ENCODE measurements around the gene OSBPL7. TPM values are rescaled to one million over a fixed set of nuclear protein-coding genes. Genes with fewer than 3 reads are reported as not detected.

OSBPL7 gene
- total RNA-seq, 1 donor from 2014 or later: 4.4 TPM

GRCh38 chr17:47810200-47810821, 11.3 kb downstream of the OSBPL7 start:
- no peaks in the 10 kb centered on the region for H3K9me3 ChIP-seq (replicated peaks)
- H3K27me3 ChIP-seq (ENCODE audit: low read depth): no peaks in the 10 kb centered on the region
- intact Hi-C loops (cut with micrococcal nuclease): no loop called here
- peaks cover 62% of the 10 kb centered on the region for H3K36me3 ChIP-seq
- no peak overlapping the region for H3K27ac ChIP-seq (replicated peaks)
- peaks cover 10% of the 10 kb centered on the region for H3K4me1 ChIP-seq
- no peak for TF ChIP-seq CTCF (IDR thresholded peaks at IDR 0.05; ENCODE audit: borderline replicate concordance)
- no peak for DNase-seq
- H3K4me3 ChIP-seq: no peak overlapping the region

GRCh38 chr17:47808830-47809480, 12.6 kb downstream of the OSBPL7 start:
- Histone ChIP-seq H3K36me3 (peaks cover 49% of the 10 kb centered on the region), H3K9me3 (replicated peaks) (no peaks in the 10 kb centered on the region), H3K27me3 (ENCODE audit: low read depth) (no peaks in the 10 kb centered on the region), H3K27ac (replicated peaks) (no peak overlapping the region), H3K4me3 (no peak overlapping the region), H3K4me1 (peaks cover 10% of the 10 kb centered on the region)
- no peak for TF ChIP-seq CTCF (IDR thresholded peaks at IDR 0.05; ENCODE audit: borderline replicate concordance)
- no peak for DNase-seq
- intact Hi-C loops (cut with micrococcal nuclease): no loop called here

GRCh38 chr17:47808036-47808829, 13.4 kb downstream of the OSBPL7 start:
- Histone ChIP-seq H3K27me3 (ENCODE audit: low read depth) (no peaks in the 10 kb centered on the region), H3K9me3 (replicated peaks) (no peaks in the 10 kb centered on the region), H3K27ac (replicated peaks) (no peak overlapping the region), H3K4me3 (no peak overlapping the region), H3K4me1 (peaks cover 10% of the 10 kb centered on the region), H3K36me3 (peaks cover 42% of the 10 kb centered on the region)
- TF ChIP-seq CTCF (IDR thresholded peaks at IDR 0.05; ENCODE audit: borderline replicate concordance): no peak
- intact Hi-C loops (cut with micrococcal nuclease): no loop called here
- DNase-seq: no peak

GRCh38 chr17:47807421-47807820, 14.2 kb downstream of the OSBPL7 start:
- Histone ChIP-seq H3K27ac (replicated peaks) (no peak overlapping the region), H3K36me3 (peaks cover 34% of the 10 kb centered on the region), H3K4me3 (no peak overlapping the region), H3K9me3 (replicated peaks) (no peaks in the 10 kb centered on the region), H3K4me1 (peaks cover 10% of the 10 kb centered on the region), H3K27me3 (ENCODE audit: low read depth) (no peaks in the 10 kb centered on the region)
- DNase-seq: no peak
- intact Hi-C loops (cut with micrococcal nuclease): no loop called here
- TF ChIP-seq CTCF (IDR thresholded peaks at IDR 0.05; ENCODE audit: borderline replicate concordance): no peak

GRCh38 chr17:47806913-47807255, 14.7 kb downstream of the OSBPL7 start:
- DNase-seq: no peak
- intact Hi-C loops (cut with micrococcal nuclease): no loop called here

More at GRCh38 chr17:47806913-47807255, 14.7 kb downstream of the OSBPL7 start:
- H3K4me1 ChIP-seq: peaks cover 10% of the 10 kb centered on the region
- no peak overlapping the region for H3K4me3 ChIP-seq
- H3K9me3 ChIP-seq (replicated peaks): no peaks in the 10 kb centered on the region
- H3K36me3 ChIP-seq: peaks cover 34% of the 10 kb centered on the region
- H3K27me3 ChIP-seq (ENCODE audit: low read depth): no peaks in the 10 kb centered on the region
- no peak for TF ChIP-seq CTCF (IDR thresholded peaks at IDR 0.05; ENCODE audit: borderline replicate concordance)
- no peak overlapping the region for H3K27ac ChIP-seq (replicated peaks)
